ENCODE data around the gene TTC9. TPM values are rescaled to one million over a fixed set of nuclear protein-coding genes. Genes with fewer than 3 reads are reported as not detected.

The TTC9 gene
- total and polyA plus RNA-seq, 10 of the 15 experiments (the other 5 are each of a cell fraction or from before 2014, with no cell fraction given): 0.87 to 15.8 (median 7.8) TPM

GRCh38 chr14:70600382-70601157 lies 41.1 kb upstream of the TTC9 start, which contains the start of gene MED6 (continued):
- TF ChIP-seq FOS (IDR thresholded peaks at IDR 0.05; ENCODE audit: borderline replicate concordance, extremely low read depth, insufficient read length) (no peak), RBBP5 (conservative IDR thresholded peaks at IDR 0.05) (no peak), MEF2B (IDR thresholded peaks at IDR 0.05; ENCODE audit: partially characterized antibody, poor library complexity, severe bottlenecking) (no peak), MLLT1 (IDR thresholded peaks at IDR 0.05) (peak; percentile 74), BCL11A (IDR thresholded peaks at IDR 0.05; ENCODE audit: low read depth, low read length) (no peak), ZZZ3 (IDR thresholded peaks at IDR 0.05; ENCODE audit: control insufficient read depth, insufficient read length, low read depth) (no peak), TCF7 (IDR thresholded peaks at IDR 0.05; ENCODE audit: borderline replicate concordance) (no peak), IKZF2 (IDR thresholded peaks at IDR 0.05) (no peak), BMI1 (IDR thresholded peaks at IDR 0.05; ENCODE audit: borderline replicate concordance) (no peak), YBX1 (IDR thresholded peaks at IDR 0.05) (no peak), ZBED1 (IDR thresholded peaks at IDR 0.05; ENCODE audit: borderline replicate concordance) (no peak), STAT3 (IDR thresholded peaks at IDR 0.05; ENCODE audit: low read depth, low read length) (no peak), ZNF274 (IDR thresholded peaks at IDR 0.05; ENCODE audit: insufficient read depth, insufficient read length) (no peak), BCL3 (IDR thresholded peaks at IDR 0.05; ENCODE audit: borderline replicate concordance, insufficient read depth, low read depth, low read length, poor library complexity, severe bottlenecking) (no peak), RAD51 (IDR thresholded peaks at IDR 0.05) (no peak), CBX5 (IDR thresholded peaks at IDR 0.05; ENCODE audit: low read depth) (no peak), CBX3 (IDR thresholded peaks at IDR 0.05; ENCODE audit: borderline replicate concordance, low read depth) (no peak), PML (IDR thresholded peaks at IDR 0.05; ENCODE audit: low read length) (peak; percentile 39; the same call in 1 of the 2 replicates), HDGF (IDR thresholded peaks at IDR 0.05) (no peak), NFYB (IDR thresholded peaks at IDR 0.05; ENCODE audit: insufficient read depth, low read depth, low read length) (no peak), ATF7 (IDR thresholded peaks at IDR 0.05; ENCODE audit: low read depth) (peak; percentile 60), CHD1 (IDR thresholded peaks at IDR 0.05; ENCODE audit: low read depth, low read length) (no peak), RUNX3 (IDR thresholded peaks at IDR 0.05; ENCODE audit: low read length) (no peak), TARDBP (IDR thresholded peaks at IDR 0.05; ENCODE audit: borderline replicate concordance) (no peak), CHD2 (IDR thresholded peaks at IDR 0.05; ENCODE audit: borderline replicate concordance, low read depth, low read length) (peak; percentile 41; the same call in 1 of the 2 replicates), MAX (IDR thresholded peaks at IDR 0.05; ENCODE audit: low read depth, low read length) (no peak), PRDM15 (CRISPR knock-in tag; IDR thresholded peaks at IDR 0.05) (no peak)

Data from GM12878 (cell line).